Endothelial cell of umbilical vein (primary cell): ENCODE data around the gene CCT6B. TPM values are rescaled to one million over a fixed set of nuclear protein-coding genes. Genes with fewer than 3 reads are reported as not detected.

ENCODE experiments used
- BruUV-seq: library from RNA; stranded (reverse); fragments of 400-500 nt; replicated peaks from 2 replicates; lab custom pipeline; 2021; lab: Mats Ljungman, UMichigan
- CTCF ChIA-PET: fragments of 300-600, 350-600 bp; sonication (Branson Sonifier 250); formaldehyde crosslinking; loops from one replicate; lab custom pipeline; 2021; ENCODE audit warnings: antibody characterized with exemption, inconsistent platforms; lab: Charles Lee
- POLR2A ChIA-PET: fragments of 300-600, 350-600 bp; sonication (Branson Sonifier 250); formaldehyde crosslinking; loops from one replicate; lab custom pipeline; 2021; ENCODE audit warnings: antibody characterized with exemption, inconsistent platforms; lab: Charles Lee
- DNase-seq: peaks from one replicate; pipeline ENCODE4 v3.0.0-alpha.2; 2011; ENCODE audit warnings: low read depth, low spot score
- FAIRE-seq: peaks from 2 replicates; lab custom pipeline; 2011; peaks lifted over from hg19 to GRCh38; lab: Jason Lieb, UNC
- H2AFZ ChIP-seq: 2 replicates; pipeline ENCODE4 v1.6.0; 2012; ENCODE audit warnings: low read depth, low read length, control low read depth, inconsistent platforms
- H3K27ac ChIP-seq: 2 replicates; pipeline ENCODE4 v1.5.1; 2011; ENCODE audit warnings: low read depth, mild to moderate bottlenecking, control low read depth, low read length, moderate library complexity; ENCODE audit not compliant: insufficient read depth
- H3K27me3 ChIP-seq, 2 experiments: 2 replicates each; pipeline versions ENCODE4 v1.6.0 to v1.6.1; 2011; ENCODE audit warnings: low read length in 2 of 2, mixed read lengths in 1 of 2; ENCODE audit not compliant: control insufficient read depth in 2 of 2, insufficient read depth in 2 of 2
- H3K36me3 ChIP-seq, 2 experiments: 2 replicates in 1 of 2; 3 replicates in 1 of 2; pipeline ENCODE4 v1.5.1; 2011; ENCODE audit warnings: low read length in 2 of 2, mild to moderate bottlenecking in 1 of 2, moderate library complexity in 1 of 2; ENCODE audit not compliant: control insufficient read depth in 2 of 2, insufficient read depth in 2 of 2; ENCODE audit errors: extremely low read depth in 1 of 2
- H3K4me1 ChIP-seq: 3 replicates; pipeline ENCODE4 v1.5.1; 2011; ENCODE audit warnings: mild to moderate bottlenecking, low read length; ENCODE audit not compliant: control insufficient read depth, insufficient read depth; ENCODE audit errors: extremely low read depth
- H3K4me2 ChIP-seq: 2 replicates; pipeline ENCODE4 v1.6.1; 2011; ENCODE audit warnings: low read length, control low read depth, mixed read lengths; ENCODE audit not compliant: insufficient read depth
- H3K4me3 ChIP-seq, 3 experiments: fragments of 200-600 bp in 1 of 3; sonication (generic), shearing (Covaris generic) in 1 of 3; replicated peaks in 1 of 3; 2 replicates each; pipeline ENCODE4 v1.5.1; 2011 to 2016; ENCODE audit warnings: control low read depth in 3 of 3, low read length in 3 of 3, mild to moderate bottlenecking in 2 of 3, inconsistent platforms in 1 of 3, low read depth in 1 of 3, moderate library complexity in 1 of 3; ENCODE audit not compliant: insufficient read depth in 1 of 3
- H3K79me2 ChIP-seq: 2 replicates; pipeline ENCODE4 v1.6.0; 2012; ENCODE audit warnings: low read length, inconsistent platforms; ENCODE audit not compliant: control insufficient read depth, insufficient read depth
- H3K9ac ChIP-seq: replicated peaks from 2 replicates; pipeline ENCODE3; 2011; ENCODE audit warnings: low read length, control low read depth; ENCODE audit not compliant: insufficient read depth; ENCODE audit errors: extremely low read depth
- H3K9me1 ChIP-seq: replicated peaks from 3 replicates; pipeline ENCODE4 v1.6.0; 2011; ENCODE audit warnings: mild to moderate bottlenecking, low read length; ENCODE audit not compliant: control insufficient read depth, insufficient read depth; ENCODE audit errors: extremely low read depth
- H3K9me3 ChIP-seq: replicated peaks from 2 replicates; pipeline ENCODE4 v1.5.1; 2012; ENCODE audit warnings: low read length, inconsistent platforms; ENCODE audit not compliant: control insufficient read depth, insufficient read depth
- H4K20me1 ChIP-seq: replicated peaks from 2 replicates; pipeline ENCODE3; 2011; ENCODE audit warnings: mild to moderate bottlenecking, low read length; ENCODE audit not compliant: control insufficient read depth, insufficient read depth; ENCODE audit errors: extremely low read depth
- EZH2 ChIP-seq: IDR thresholded peaks from 2 replicates; pipeline ENCODE4 v1.6.1; 2012; ENCODE audit warnings: borderline replicate concordance, low read depth, mild to moderate bottlenecking, moderate library complexity, low read length, inconsistent platforms; ENCODE audit not compliant: severe bottlenecking
- FOS ChIP-seq: IDR thresholded peaks from 2 replicates; pipeline ENCODE4 v1.6.1; 2011; ENCODE audit warnings: mild to moderate bottlenecking, low read length, moderate library complexity, borderline replicate concordance; ENCODE audit not compliant: insufficient read depth
- GATA2 ChIP-seq: IDR thresholded peaks from 2 replicates; pipeline ENCODE4 v1.7.0; 2011; ENCODE audit warnings: low read depth, mild to moderate bottlenecking, moderate library complexity, mixed read lengths, low read length; ENCODE audit not compliant: insufficient read length, insufficient read depth
- JUN ChIP-seq: IDR thresholded peaks from 2 replicates; pipeline ENCODE4 v1.6.1; 2011; ENCODE audit warnings: borderline replicate concordance, low read depth; ENCODE audit not compliant: insufficient read length, insufficient read depth
- MYC ChIP-seq: IDR thresholded peaks from one replicate; pipeline ENCODE4 v1.6.1; 2011; ENCODE audit warnings: mild to moderate bottlenecking, low read depth, low read length
- POLR2A ChIP-seq: IDR thresholded peaks from 2 replicates; pipeline ENCODE4 v1.6.1; 2012; ENCODE audit warnings: low read depth, mild to moderate bottlenecking, control low read depth, low read length
- POLR2AphosphoS5 ChIP-seq: IDR thresholded peaks from 2 replicates; pipeline ENCODE4 v1.6.1; 2012; ENCODE audit warnings: low read depth, mild to moderate bottlenecking, control low read depth, low read length, moderate library complexity; ENCODE audit not compliant: insufficient read depth
- dilution Hi-C: fragments of 300-500 bp; cut with MboI; formaldehyde crosslinking; loops from one replicate; pipeline ENCODE4 v1.15.0; 2019; ENCODE audit warnings: low sequenced_read_pairs; ENCODE audit not compliant: extremely low pct_ligation_motif_present
- intact Hi-C: fragments of 100-400 bp; cut with micrococcal nuclease; formaldehyde crosslinking; loops from one replicate; pipeline ENCODE4 v1.10.0; 2022
- polyA plus RNA-seq, 4 experiments: library from polyadenylated mRNA; depleted of rRNA in 3 of 4; stranded (reverse) in 3 of 4; unstranded in 1 of 4; fragments of >200 nt; gene quantifications; 2 replicates each; pipeline versions ENCODE4 v1.2.1 to v1.2.3, GENCODE V29; 2011 to 2012; ENCODE audit warnings: missing spikeins in 1 of 4
- total RNA-seq: library from RNA; stranded (reverse); gene quantifications from 2 replicates; pipeline ENCODE4 v1.2.3, GENCODE V29; 2021
- TF ChIP-seq, protein P1 (sequence below): IDR thresholded peaks from 2 replicates; pipeline ENCODE4 v1.6.1; 2011; ENCODE audit not compliant: insufficient read depth, insufficient read length
- TF ChIP-seq, protein P2 (sequence below), 2 donors: IDR thresholded peaks; 1 replicate in 1 of 2; 2 replicates in 1 of 2; pipeline ENCODE4 v1.5.1; 2011; ENCODE audit warnings: low read length in 2 of 2, mild to moderate bottlenecking in 2 of 2, moderate library complexity in 2 of 2, control low read depth in 1 of 2, inconsistent platforms in 1 of 2, low read depth in 1 of 2; ENCODE audit not compliant: insufficient read depth in 1 of 2; ENCODE audit errors: extremely low read depth in 1 of 2

CCT6B gene
- total and polyA plus RNA-seq, 2 donors (not counting 3 experiments of a cell fraction or from before 2014, with no cell fraction given): 0.35 to 1.6 TPM

DNA sequence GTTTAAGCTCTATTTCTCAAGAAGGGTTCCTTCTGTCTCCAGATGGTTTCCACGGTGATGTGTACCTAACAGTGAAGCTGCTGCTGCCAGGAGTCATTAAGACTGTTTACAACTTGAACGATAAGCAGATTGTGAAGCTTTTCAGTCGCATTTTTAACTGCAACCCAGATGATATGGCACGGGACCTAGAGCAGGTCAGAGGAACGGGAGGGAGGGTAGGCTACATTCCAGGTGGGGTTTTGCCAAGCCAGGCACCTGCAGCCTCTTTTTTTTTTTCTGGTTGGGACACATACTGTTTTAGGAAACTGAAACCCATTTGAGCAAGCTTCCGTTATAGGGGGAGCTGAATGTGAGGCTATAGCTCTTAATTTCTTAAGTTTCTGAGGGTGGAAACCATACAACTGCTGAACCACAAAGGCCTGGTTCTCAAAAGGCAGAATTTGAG is 29.7 kb upstream of the CCT6B start:
- no peak for DNase-seq
- no TSS peak for BruUV-seq

More for the DNA sequence above, 29.7 kb upstream of the CCT6B start:
- H2AFZ ChIP-seq: no peak overlapping the region
- TF ChIP-seq POLR2AphosphoS5: no peak
- TF ChIP-seq MYC: no peak
- TF ChIP-seq, protein P1, sequence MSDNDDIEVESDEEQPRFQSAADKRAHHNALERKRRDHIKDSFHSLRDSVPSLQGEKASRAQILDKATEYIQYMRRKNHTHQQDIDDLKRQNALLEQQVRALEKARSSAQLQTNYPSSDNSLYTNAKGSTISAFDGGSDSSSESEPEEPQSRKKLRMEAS: no peak
- no peak for TF ChIP-seq POLR2A
- no peak for TF ChIP-seq EZH2
- TF ChIP-seq, protein P2, sequence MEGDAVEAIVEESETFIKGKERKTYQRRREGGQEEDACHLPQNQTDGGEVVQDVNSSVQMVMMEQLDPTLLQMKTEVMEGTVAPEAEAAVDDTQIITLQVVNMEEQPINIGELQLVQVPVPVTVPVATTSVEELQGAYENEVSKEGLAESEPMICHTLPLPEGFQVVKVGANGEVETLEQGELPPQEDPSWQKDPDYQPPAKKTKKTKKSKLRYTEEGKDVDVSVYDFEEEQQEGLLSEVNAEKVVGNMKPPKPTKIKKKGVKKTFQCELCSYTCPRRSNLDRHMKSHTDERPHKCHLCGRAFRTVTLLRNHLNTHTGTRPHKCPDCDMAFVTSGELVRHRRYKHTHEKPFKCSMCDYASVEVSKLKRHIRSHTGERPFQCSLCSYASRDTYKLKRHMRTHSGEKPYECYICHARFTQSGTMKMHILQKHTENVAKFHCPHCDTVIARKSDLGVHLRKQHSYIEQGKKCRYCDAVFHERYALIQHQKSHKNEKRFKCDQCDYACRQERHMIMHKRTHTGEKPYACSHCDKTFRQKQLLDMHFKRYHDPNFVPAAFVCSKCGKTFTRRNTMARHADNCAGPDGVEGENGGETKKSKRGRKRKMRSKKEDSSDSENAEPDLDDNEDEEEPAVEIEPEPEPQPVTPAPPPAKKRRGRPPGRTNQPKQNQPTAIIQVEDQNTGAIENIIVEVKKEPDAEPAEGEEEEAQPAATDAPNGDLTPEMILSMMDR (IDR thresholded peaks at IDR 0.05; ENCODE audit: extremely low read depth in 1 of 2, insufficient read depth in 1 of 2, low read depth in 1 of 2, low read length in 2 of 2): no peak
- no peak for TF ChIP-seq JUN
- no peak for TF ChIP-seq GATA2
- no peak for TF ChIP-seq FOS
- no peak overlapping the region for H3K4me2 ChIP-seq
- no peaks in the 10 kb centered on the region for H3K27me3 ChIP-seq
- ChIA-PET CTCF (interaction anchor here (0.9 to 1.9 kb wide), 5 partner anchors 10 to 128 kb away, joined by 3 to 10 read pairs (median 4); partner anchors contain the start of gene LIG3), POLR2A (interaction anchor here (0.7 kb wide), 2 partner anchors 9 to 10 kb away, joined by 3 read pairs; no protein-coding TSS in a partner anchor)
- peaks cover 12 to 16% of the 10 kb centered on the region in 2 experiments for H3K36me3 ChIP-seq
- H3K4me1 ChIP-seq: no peaks in the 10 kb centered on the region
- H3K27ac ChIP-seq: no peak overlapping the region
- dilution Hi-C loops: loop anchor here (25.0 kb wide), 1 partner anchor 121 kb away; the partner anchor contains the start of genes FNDC8 and RAD51D
- no peaks in the 10 kb centered on the region for H4K20me1 ChIP-seq
- no peaks in the 10 kb centered on the region for H3K9me3 ChIP-seq
- no peak overlapping the region for H3K4me3 ChIP-seq
- H3K79me2 ChIP-seq: no peaks in the 10 kb centered on the region
- no peak overlapping the region for H3K9ac ChIP-seq
- no peak for FAIRE-seq
- H3K9me1 ChIP-seq: no peaks in the 10 kb centered on the region
- intact Hi-C loops: no loop called here
